Stimulated activated CD8-positive, alpha-beta memory T cell treated with anti-CD3 and anti-CD28 coated beads, Interleukin-4, amount 100 ng/mL, for 4 hours (primary cell): ENCODE results near the gene TMEM132C.
"Not testable (repeated sequence)": the region's sequence is repeated elsewhere in the genome, so short reads cannot be mapped to it uniquely, and the experiment has no call there.

Source experiments
- DNase-seq, 2 donors: peaks; one replicate each; pipeline ENCODE4 v3.0.0-alpha.2; 2020; ENCODE audit warnings: low read depth in 2 of 2, low spot score in 1 of 2

Gene TMEM132C

GRCh38 chr12:128551266-128551665 is 284.3 kb downstream of the TMEM132C start:
- DNase-seq, result no peak

GRCh38 chr12:128554546-128555304 is 287.8 kb downstream of the TMEM132C start:
- no peak for DNase-seq

- no peak for DNase-seq
These were observed 290.3 kb downstream of the TMEM132C start for GRCh38 chr12:128557231-128557630.

GRCh38 chr12:128564956-128565355 is 298.0 kb downstream of the TMEM132C start:
- DNase-seq, result no peak

- no peak for DNase-seq
These were observed 300.8 kb downstream of the TMEM132C start for GRCh38 chr12:128567730-128568129.

GRCh38 chr12:128570191-128571065 is 303.5 kb downstream of the TMEM132C start:
- DNase-seq, result peak in 1 of 2 donors; percentile 4

GRCh38 chr12:128571906-128572810 is 305.2 kb downstream of the TMEM132C start:
- no peak for DNase-seq

- no peak for DNase-seq
These were observed 306.9 kb downstream of the TMEM132C start for GRCh38 chr12:128573907-128574306.

GRCh38 chr12:128578045-128578444 is 311.1 kb downstream of the TMEM132C start:
- no peak for DNase-seq

- DNase-seq, result no peak
These were observed 314.4 kb downstream of the TMEM132C start for GRCh38 chr12:128581321-128581761.

GRCh38 chr12:128583453-128583852 is 316.5 kb downstream of the TMEM132C start:
- no peak for DNase-seq

- DNase-seq, result no peak
These were observed 319.6 kb downstream of the TMEM132C start for GRCh38 chr12:128586451-128587029.

GRCh38 chr12:128587918-128588317 is 320.9 kb downstream of the TMEM132C start:
- no peak for DNase-seq

- no peak for DNase-seq
These were observed 325.3 kb downstream of the TMEM132C start for GRCh38 chr12:128592220-128592744.

- DNase-seq, result no peak
These were observed 327.6 kb downstream of the TMEM132C start for GRCh38 chr12:128594521-128594920.

GRCh38 chr12:128595609-128596008 is 328.6 kb downstream of the TMEM132C start:
- DNase-seq, result no peak

- DNase-seq, result no peak
These were observed 333.9 kb downstream of the TMEM132C start for GRCh38 chr12:128600886-128601285.

GRCh38 chr12:128603573-128604115 is 336.7 kb downstream of the TMEM132C start:
- no peak for DNase-seq

- DNase-seq, result not testable (repeated sequence)
These were observed 337.2 kb downstream of the TMEM132C start for GRCh38 chr12:128604219-128604618.

GRCh38 chr12:128606051-128606450 is 339.1 kb downstream of the TMEM132C start:
- no peak for DNase-seq
